GM23338 (cell line): ENCODE data around the gene TRAPPC3L.

Experiments
- CREB1 ChIP-seq: fragments of 250-450 bp; sonication (Bioruptor Pico); IDR thresholded peaks from 2 replicates; pipeline ENCODE4 v1.5.0; 2020; ENCODE audit warnings: low read depth, mild to moderate bottlenecking, moderate library complexity
- CTCF ChIP-seq, 2 experiments: fragments of 200-600 bp in 1 of 2; sonication (generic) in 1 of 2; conservative IDR thresholded peaks; 2 replicates each; pipeline versions ENCODE4 v1.5.1 to v1.6.1; 2016 to 2017; ENCODE audit warnings: antibody characterized with exemption in 2 of 2, low read depth in 2 of 2, mild to moderate bottlenecking in 2 of 2, moderate library complexity in 1 of 2
- EZH2 ChIP-seq: fragments of 200-600 bp; sonication (generic); IDR thresholded peaks from one replicate; pipeline ENCODE4 v1.8.0; 2017; ENCODE audit warnings: antibody characterized with exemption, mild to moderate bottlenecking, low read depth; ENCODE audit not compliant: unreplicated experiment
- EZH2phosphoT487 ChIP-seq: fragments of 200-600 bp; sonication (generic); IDR thresholded peaks from one replicate; pipeline ENCODE4 v1.8.1; 2018; ENCODE audit warnings: antibody characterized with exemption; ENCODE audit not compliant: unreplicated experiment
- JUNB ChIP-seq: IDR thresholded peaks from one replicate; pipeline ENCODE4 v1.6.1; 2016; ENCODE audit warnings: antibody characterized with exemption; ENCODE audit not compliant: unreplicated experiment
- POLR2AphosphoS5 ChIP-seq: IDR thresholded peaks from 2 replicates; pipeline ENCODE4 v1.6.1; 2016; ENCODE audit warnings: antibody characterized with exemption, low read depth
- TF ChIP-seq, protein P1 (sequence below): IDR thresholded peaks from one replicate; pipeline ENCODE4 v1.6.1; 2018; ENCODE audit warnings: antibody characterized with exemption; ENCODE audit not compliant: unreplicated experiment

DNA sequence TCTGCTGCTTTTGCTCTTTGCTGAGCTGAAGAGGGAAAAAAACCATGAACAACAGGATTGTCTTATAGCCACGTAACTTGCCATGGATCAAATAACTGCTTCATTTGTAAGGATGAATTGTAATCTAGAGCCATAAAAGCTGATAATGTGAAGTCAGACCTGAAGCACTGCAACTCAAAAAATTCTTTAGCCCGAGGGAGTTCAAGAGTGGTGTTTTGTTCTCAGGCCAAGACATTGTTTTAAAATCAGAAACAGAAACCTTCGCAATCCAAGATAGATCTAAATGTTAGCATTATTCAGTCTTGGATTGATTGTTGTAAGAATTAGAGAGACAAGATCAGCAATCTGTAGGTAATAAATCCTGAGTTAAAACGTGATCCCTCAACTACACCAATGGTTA, at the start of gene TRAPPC3L:
- no peak for TF ChIP-seq CTCF (conservative IDR thresholded peaks at IDR 0.05; ENCODE audit: low read depth in 2 of 2)
- no peak for TF ChIP-seq EZH2
- TF ChIP-seq, protein P1, sequence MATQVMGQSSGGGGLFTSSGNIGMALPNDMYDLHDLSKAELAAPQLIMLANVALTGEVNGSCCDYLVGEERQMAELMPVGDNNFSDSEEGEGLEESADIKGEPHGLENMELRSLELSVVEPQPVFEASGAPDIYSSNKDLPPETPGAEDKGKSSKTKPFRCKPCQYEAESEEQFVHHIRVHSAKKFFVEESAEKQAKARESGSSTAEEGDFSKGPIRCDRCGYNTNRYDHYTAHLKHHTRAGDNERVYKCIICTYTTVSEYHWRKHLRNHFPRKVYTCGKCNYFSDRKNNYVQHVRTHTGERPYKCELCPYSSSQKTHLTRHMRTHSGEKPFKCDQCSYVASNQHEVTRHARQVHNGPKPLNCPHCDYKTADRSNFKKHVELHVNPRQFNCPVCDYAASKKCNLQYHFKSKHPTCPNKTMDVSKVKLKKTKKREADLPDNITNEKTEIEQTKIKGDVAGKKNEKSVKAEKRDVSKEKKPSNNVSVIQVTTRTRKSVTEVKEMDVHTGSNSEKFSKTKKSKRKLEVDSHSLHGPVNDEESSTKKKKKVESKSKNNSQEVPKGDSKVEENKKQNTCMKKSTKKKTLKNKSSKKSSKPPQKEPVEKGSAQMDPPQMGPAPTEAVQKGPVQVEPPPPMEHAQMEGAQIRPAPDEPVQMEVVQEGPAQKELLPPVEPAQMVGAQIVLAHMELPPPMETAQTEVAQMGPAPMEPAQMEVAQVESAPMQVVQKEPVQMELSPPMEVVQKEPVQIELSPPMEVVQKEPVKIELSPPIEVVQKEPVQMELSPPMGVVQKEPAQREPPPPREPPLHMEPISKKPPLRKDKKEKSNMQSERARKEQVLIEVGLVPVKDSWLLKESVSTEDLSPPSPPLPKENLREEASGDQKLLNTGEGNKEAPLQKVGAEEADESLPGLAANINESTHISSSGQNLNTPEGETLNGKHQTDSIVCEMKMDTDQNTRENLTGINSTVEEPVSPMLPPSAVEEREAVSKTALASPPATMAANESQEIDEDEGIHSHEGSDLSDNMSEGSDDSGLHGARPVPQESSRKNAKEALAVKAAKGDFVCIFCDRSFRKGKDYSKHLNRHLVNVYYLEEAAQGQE: no peak
- no peak for TF ChIP-seq CREB1 (CRISPR knock-in tag)
- no peak for TF ChIP-seq POLR2AphosphoS5
- TF ChIP-seq EZH2phosphoT487: no peak
- TF ChIP-seq JUNB: no peak
